Measurements from ENCODE around the gene IDH1. TPM values are rescaled to one million over a fixed set of nuclear protein-coding genes. Genes with fewer than 3 reads are reported as not detected.

IDH1 gene
- total RNA-seq, 4 donors from 2014 or later: 38.4 to 58.3 (median 43.9) TPM

DNA sequence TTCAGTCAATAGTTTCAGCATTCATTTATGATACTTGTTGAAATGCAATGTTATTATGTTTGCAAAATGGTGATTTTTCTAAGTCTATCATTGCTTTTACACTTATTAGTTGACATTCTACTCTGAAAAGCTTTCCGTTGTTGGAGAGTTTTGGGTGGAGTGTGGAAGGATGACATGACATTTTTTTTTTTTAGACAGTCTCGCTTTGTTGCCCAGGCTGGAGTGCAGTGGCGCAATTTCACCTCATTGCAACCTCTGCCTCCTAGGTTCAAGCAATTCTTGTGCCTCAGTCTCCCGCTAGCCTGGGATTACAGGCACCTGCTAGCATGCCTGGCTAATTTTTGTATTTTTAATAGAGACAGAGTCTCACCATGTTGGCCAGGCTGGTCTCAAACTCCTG is 41.0 kb upstream of the IDH1 start:
- Histone ChIP-seq H3K27ac (no peak overlapping the region), H3K9me3 (no peaks in the 10 kb centered on the region), H3K27me3 (no peaks in the 10 kb centered on the region), H3K36me3 (peaks cover 47% of the 10 kb centered on the region), H3K4me1 (no peaks in the 10 kb centered on the region), H3K4me3 (no peak overlapping the region)
- DNase-seq (ENCODE audit: low spot score in 2 of 2): no peak
- WGBS: 95% methylated on average over 4 of the region's 4 CpGs
- no peak for TF ChIP-seq CTCF (IDR thresholded peaks at IDR 0.05)
- no peak for TF ChIP-seq EP300 (IDR thresholded peaks at IDR 0.05)
- TF ChIP-seq POLR2AphosphoS5 (IDR thresholded peaks at IDR 0.05): no peak
- TF ChIP-seq POLR2A (IDR thresholded peaks at IDR 0.05): no peak

GRCh38 chr2:208294482-208295024 is 39.7 kb upstream of the IDH1 start:
- peaks cover 47% of the 10 kb centered on the region for H3K36me3 ChIP-seq

DNA sequence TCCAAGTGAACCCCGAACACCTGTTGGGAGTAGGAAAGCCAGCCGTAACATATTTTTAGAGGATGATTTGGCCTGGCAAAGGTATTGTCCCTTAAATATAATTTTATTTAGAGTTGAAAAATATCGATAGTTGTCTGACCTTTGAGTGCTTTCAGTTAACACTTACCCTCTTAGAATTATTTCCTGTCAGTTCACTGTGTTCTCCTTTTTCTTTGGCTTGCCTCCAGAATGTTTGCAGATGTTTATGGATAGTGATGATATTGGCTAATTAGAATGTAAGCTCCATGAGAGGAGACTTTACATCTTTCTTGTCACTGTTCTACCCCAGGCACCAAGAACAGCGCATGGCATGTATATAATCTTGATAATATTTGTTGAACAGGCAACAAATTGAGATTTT is 31.0 kb upstream of the IDH1 start:
- Histone ChIP-seq H3K4me3 (no peak overlapping the region), H3K27ac (no peak overlapping the region), H3K27me3 (no peaks in the 10 kb centered on the region), H3K36me3 (peaks cover 78% of the 10 kb centered on the region), H3K4me1 (peaks cover 4% of the 10 kb centered on the region), H3K9me3 (no peaks in the 10 kb centered on the region)
- no peak for DNase-seq (ENCODE audit: low spot score in 2 of 2)
- WGBS: 80% methylated on average over 4 of the region's 4 CpGs
- TF ChIP-seq POLR2AphosphoS5 (IDR thresholded peaks at IDR 0.05) (no peak), CTCF (IDR thresholded peaks at IDR 0.05) (no peak), EP300 (IDR thresholded peaks at IDR 0.05) (no peak), POLR2A (IDR thresholded peaks at IDR 0.05) (no peak)

More at GRCh38 chr2:208294482-208295024, 39.7 kb upstream of the IDH1 start:
- no peak overlapping the region for H3K4me3 ChIP-seq
- no peaks in the 10 kb centered on the region for H3K4me1 ChIP-seq
- WGBS: 71% methylated on average over 4 of the region's 4 CpGs
- no peak overlapping the region for H3K27ac ChIP-seq
- H3K27me3 ChIP-seq: no peaks in the 10 kb centered on the region
- H3K9me3 ChIP-seq: no peaks in the 10 kb centered on the region
- DNase-seq (ENCODE audit: low spot score in 2 of 2): no peak
- TF ChIP-seq POLR2A (IDR thresholded peaks at IDR 0.05) (no peak), EP300 (IDR thresholded peaks at IDR 0.05) (no peak), CTCF (IDR thresholded peaks at IDR 0.05) (no peak), POLR2AphosphoS5 (IDR thresholded peaks at IDR 0.05) (no peak)

DNA sequence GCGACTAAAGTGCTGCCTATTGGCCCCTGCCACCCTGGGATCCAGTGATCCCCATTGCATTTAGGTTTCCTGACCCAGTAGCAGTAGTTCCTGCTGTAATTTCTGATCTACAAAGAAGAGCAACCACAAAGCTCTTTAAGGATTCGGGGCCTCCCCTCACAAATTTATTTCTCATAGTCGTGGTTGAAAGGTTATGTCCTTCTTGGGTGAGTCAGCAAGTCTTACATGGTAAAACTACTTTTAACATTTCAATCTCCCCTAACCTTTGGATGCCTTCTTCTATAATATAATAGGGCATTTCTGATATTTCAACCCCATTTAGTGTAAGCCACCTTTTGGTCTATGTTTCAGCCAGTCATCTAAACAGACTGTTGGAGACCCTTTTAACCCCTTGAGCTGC is 26.1 kb upstream of the IDH1 start:
- H3K27ac ChIP-seq: no peak overlapping the region
- no peak overlapping the region for H3K4me3 ChIP-seq
- H3K4me1 ChIP-seq: peaks cover 4% of the 10 kb centered on the region
- DNase-seq (ENCODE audit: low spot score in 2 of 2): no peak
- TF ChIP-seq CTCF (IDR thresholded peaks at IDR 0.05) (no peak), EP300 (IDR thresholded peaks at IDR 0.05) (no peak), POLR2AphosphoS5 (IDR thresholded peaks at IDR 0.05) (no peak), POLR2A (IDR thresholded peaks at IDR 0.05) (no peak)
- peaks cover 90% of the 10 kb centered on the region for H3K36me3 ChIP-seq
- WGBS: 78% methylated on average over 3 of the region's 3 CpGs
- H3K9me3 ChIP-seq: no peaks in the 10 kb centered on the region
- H3K27me3 ChIP-seq: no peaks in the 10 kb centered on the region

DNA sequence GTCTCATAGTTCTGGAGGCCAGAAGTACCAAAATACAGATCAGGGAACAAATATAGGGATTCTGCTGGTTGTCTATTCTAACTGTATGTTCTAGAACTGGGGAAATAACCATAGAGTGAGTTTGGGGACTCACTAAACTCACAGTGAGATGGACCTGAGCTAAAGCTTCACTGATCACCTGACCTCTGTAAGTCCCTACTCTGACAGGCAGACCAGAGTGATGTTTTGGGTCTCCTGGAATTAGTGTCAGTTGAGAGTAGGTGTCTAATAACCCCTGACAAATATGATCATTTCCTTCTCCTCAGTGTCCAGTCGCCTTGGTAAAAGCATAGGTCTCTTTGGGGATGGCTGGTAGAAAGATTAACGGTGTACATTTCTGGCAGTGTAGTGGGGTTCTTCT is 25.4 kb upstream of the IDH1 start:
- DNase-seq (ENCODE audit: low spot score in 2 of 2): no peak
- Histone ChIP-seq H3K27me3 (no peaks in the 10 kb centered on the region), H3K4me1 (no peaks in the 10 kb centered on the region), H3K9me3 (no peaks in the 10 kb centered on the region), H3K36me3 (peaks cover 87% of the 10 kb centered on the region), H3K4me3 (no peak overlapping the region), H3K27ac (no peak overlapping the region)
- TF ChIP-seq CTCF (IDR thresholded peaks at IDR 0.05): no peak
- TF ChIP-seq POLR2AphosphoS5 (IDR thresholded peaks at IDR 0.05): no peak
- TF ChIP-seq POLR2A (IDR thresholded peaks at IDR 0.05): no peak
- no peak for TF ChIP-seq EP300 (IDR thresholded peaks at IDR 0.05)
- 89% methylated on average over 2 of the region's 2 CpGs for WGBS
